ENCODE data around the gene WWP2.

GRCh38 chr16:69883744-69884143 lies 121.6 kb downstream of the WWP2 start:
- no peak for TF ChIP-seq ZNF580 (tag by site-specific recombination; IDR thresholded peaks at IDR 0.05)
- TF ChIP-seq ZNF473 (tag by site-specific recombination; IDR thresholded peaks at IDR 0.05) = no peak
- no peak for TF ChIP-seq ZSCAN23 (tag by site-specific recombination; IDR thresholded peaks at IDR 0.05)

Data from HEK293 (cell line).